Testis (tissue), 3 donors: ENCODE results near the gene CDKN1C. TPM values are rescaled to one million over a fixed set of nuclear protein-coding genes. Genes with fewer than 3 reads are reported as not detected.

Experiments used
- DNase-seq: peaks from one replicate; pipeline ENCODE4 v3.0.0-alpha.2; 2019
- H3K27ac ChIP-seq, 2 donors: fragments of 200-600 bp; sonication (generic); one replicate each; pipeline ENCODE4 v1.5.1; 2019
- H3K27me3 ChIP-seq: fragments of 200-600 bp; sonication (generic); one replicate; pipeline ENCODE4 v1.5.1; 2019
- H3K36me3 ChIP-seq: fragments of 200-600 bp; sonication (generic); one replicate; pipeline ENCODE4 v1.5.1; 2017; ENCODE audit warnings: low read depth; ENCODE audit errors: missing control alignments
- H3K4me1 ChIP-seq: fragments of 200-600 bp; sonication (generic); one replicate; pipeline ENCODE4 v1.5.1; 2019
- H3K4me3 ChIP-seq, 2 donors: fragments of 200-600 bp; sonication (generic); one replicate each; pipeline ENCODE4 v1.5.1; 2017 to 2019
- H3K9me3 ChIP-seq: fragments of 200-600 bp; sonication (generic); one replicate; pipeline ENCODE4 v1.5.1; 2017
- POLR2A ChIP-seq: fragments of 450-650 bp; IDR thresholded peaks from one replicate; pipeline ENCODE4 v1.6.1; 2017; ENCODE audit warnings: antibody characterized with exemption, mild to moderate bottlenecking, moderate library complexity
- WGBS, 2 donors: methylation state at CpG; one replicate each; pipeline ENCODE4 v1.1.5; 2018; 5-methylcytosine and 5-hydroxymethylcytosine counted together
- intact Hi-C: fragments of 100-400 bp; cut with DNase I; formaldehyde crosslinking; loops from one replicate; pipeline ENCODE4 v1.15.1; 2023; ENCODE audit warnings: low total_unique reads
- polyA plus RNA-seq: library from polyadenylated mRNA; stranded (reverse); fragments of 350-450 nt; fragmentation: Illumina TruSeq; extraction: RNeasy Lipid Tissue Mini Kit (QIAGEN cat#74804); gene quantifications from one replicate; pipeline ENCODE4 v1.2.3, GENCODE V29; 2014; ENCODE audit warnings: low read depth, low replicate concordance; ENCODE audit not compliant: insufficient read depth
- total RNA-seq, 2 donors: library from RNA; depleted of rRNA; stranded (reverse); fragments of >200 nt; gene quantifications; one replicate each; pipeline ENCODE4 v1.2.3, GENCODE V29; 2016
- TF ChIP-seq, protein P1 (sequence below), 3 experiments: fragments of 450-650 bp in 2 of 3; fragments of 200-600 bp in 1 of 3; sonication (generic) in 1 of 3; IDR thresholded peaks; one replicate each; pipeline ENCODE4 v1.5.1; 2016 to 2019; ENCODE audit warnings: antibody characterized with exemption in 3 of 3, mild to moderate bottlenecking in 2 of 3, moderate library complexity in 1 of 3

The CDKN1C gene
- total and polyA plus RNA-seq, 3 donors from 2014 or later: 15.2 to 34.9 (median 24.3) TPM

DNA sequence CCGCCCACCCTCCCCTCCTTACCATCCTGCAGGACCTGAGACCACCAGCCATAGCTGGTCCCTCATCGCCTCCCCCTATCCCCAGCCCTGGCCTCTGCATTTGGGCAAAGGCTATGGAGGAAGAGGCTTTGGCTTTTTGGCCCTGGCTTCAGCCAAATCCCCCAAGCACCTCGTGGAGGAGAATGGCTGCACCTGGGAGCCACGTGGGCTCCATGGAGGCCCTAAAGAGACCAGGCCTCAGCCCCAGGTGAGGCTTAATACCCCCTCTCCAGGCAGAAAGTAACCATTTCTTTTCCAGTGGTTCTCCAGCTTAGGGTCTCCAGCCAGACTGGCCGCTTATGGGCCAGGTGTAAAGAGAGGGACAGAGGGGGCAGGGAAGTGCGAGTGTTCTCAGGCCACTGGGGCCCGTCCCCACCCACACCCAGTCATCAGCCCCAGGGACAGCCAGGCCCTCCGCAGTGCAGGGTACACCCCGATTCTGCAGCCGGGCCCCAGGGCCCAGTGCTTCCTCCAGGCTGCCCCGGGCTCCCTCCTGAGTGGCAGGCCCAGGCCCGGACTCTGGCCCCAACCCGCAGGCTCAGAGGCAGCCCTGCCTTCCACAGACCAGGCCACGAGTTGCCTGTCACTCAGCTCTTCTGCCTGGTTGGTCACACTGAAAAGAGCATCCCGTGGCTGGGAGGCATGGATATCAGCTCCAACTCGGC is 26.4 kb downstream of the CDKN1C start:
- no peaks in the 10 kb centered on the region for H3K27me3 ChIP-seq
- WGBS, 2 donors: 70 to 88% methylated on average over 2 to 16 of the region's 16 CpGs
- no peak for DNase-seq

GRCh38 chr11:2857918-2858317 is 27.7 kb downstream of the CDKN1C start:
- H3K27me3 ChIP-seq: no peaks in the 10 kb centered on the region
- WGBS, 2 donors: 80 to 100% methylated on average over 1 to 18 of the region's 18 CpGs
- no peak overlapping the region for H3K4me3 ChIP-seq
- intact Hi-C loops: no loop called here
- H3K9me3 ChIP-seq: no peaks in the 10 kb centered on the region
- no peak for TF ChIP-seq POLR2A
- TF ChIP-seq, protein P1, sequence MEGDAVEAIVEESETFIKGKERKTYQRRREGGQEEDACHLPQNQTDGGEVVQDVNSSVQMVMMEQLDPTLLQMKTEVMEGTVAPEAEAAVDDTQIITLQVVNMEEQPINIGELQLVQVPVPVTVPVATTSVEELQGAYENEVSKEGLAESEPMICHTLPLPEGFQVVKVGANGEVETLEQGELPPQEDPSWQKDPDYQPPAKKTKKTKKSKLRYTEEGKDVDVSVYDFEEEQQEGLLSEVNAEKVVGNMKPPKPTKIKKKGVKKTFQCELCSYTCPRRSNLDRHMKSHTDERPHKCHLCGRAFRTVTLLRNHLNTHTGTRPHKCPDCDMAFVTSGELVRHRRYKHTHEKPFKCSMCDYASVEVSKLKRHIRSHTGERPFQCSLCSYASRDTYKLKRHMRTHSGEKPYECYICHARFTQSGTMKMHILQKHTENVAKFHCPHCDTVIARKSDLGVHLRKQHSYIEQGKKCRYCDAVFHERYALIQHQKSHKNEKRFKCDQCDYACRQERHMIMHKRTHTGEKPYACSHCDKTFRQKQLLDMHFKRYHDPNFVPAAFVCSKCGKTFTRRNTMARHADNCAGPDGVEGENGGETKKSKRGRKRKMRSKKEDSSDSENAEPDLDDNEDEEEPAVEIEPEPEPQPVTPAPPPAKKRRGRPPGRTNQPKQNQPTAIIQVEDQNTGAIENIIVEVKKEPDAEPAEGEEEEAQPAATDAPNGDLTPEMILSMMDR (IDR thresholded peaks at IDR 0.05): no peak
- H3K4me1 ChIP-seq: no peaks in the 10 kb centered on the region
- no peak overlapping the region for H3K27ac ChIP-seq
- no peak for DNase-seq
- H3K36me3 ChIP-seq: no peaks in the 10 kb centered on the region

More for the DNA sequence above, 26.4 kb downstream of the CDKN1C start:
- Histone ChIP-seq H3K9me3 (no peaks in the 10 kb centered on the region), H3K36me3 (no peaks in the 10 kb centered on the region), H3K27ac (no peak overlapping the region), H3K4me3 (no peak overlapping the region), H3K4me1 (no peaks in the 10 kb centered on the region)
- TF ChIP-seq, protein P1 (IDR thresholded peaks at IDR 0.05): no peak
- no peak for TF ChIP-seq POLR2A
- intact Hi-C loops: no loop called here

DNA sequence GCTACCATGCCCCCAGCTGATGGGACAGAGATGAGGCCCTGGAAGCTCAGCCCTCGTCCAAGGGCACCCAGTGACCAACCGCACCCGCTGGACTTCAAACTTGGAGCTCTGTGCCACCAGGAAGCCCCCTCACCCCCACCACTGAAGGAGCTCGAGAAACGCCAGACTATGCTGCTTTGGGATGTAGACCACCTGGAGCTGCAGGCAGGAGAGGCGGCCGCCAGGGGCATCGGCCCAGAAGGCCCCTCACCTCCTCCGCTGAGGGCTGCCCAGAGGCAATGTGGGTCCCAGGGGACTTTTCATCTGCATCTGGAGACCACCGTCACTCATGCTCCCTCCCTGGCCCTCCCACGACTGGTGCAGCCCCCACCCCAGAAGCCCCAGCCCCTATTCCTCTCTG is 28.3 kb downstream of the CDKN1C start:
- Histone ChIP-seq H3K9me3 (no peaks in the 10 kb centered on the region), H3K27me3 (no peaks in the 10 kb centered on the region), H3K27ac (no peak overlapping the region), H3K4me3 (no peak overlapping the region), H3K36me3 (no peaks in the 10 kb centered on the region), H3K4me1 (no peaks in the 10 kb centered on the region)
- intact Hi-C loops: no loop called here
- DNase-seq: no peak
- whole genome bisulfite sequencing, 2 donors: 89 to 95% methylated on average over 6 to 11 of the region's 11 CpGs
- TF ChIP-seq POLR2A: no peak
- TF ChIP-seq, protein P1 (IDR thresholded peaks at IDR 0.05): no peak

- H3K27ac ChIP-seq: no peak overlapping the region
- no peaks in the 10 kb centered on the region for H3K4me1 ChIP-seq
- no peaks in the 10 kb centered on the region for H3K27me3 ChIP-seq
- no peak overlapping the region for H3K4me3 ChIP-seq
- H3K36me3 ChIP-seq: no peaks in the 10 kb centered on the region
- TF ChIP-seq POLR2A: no peak
- TF ChIP-seq, protein P1 (IDR thresholded peaks at IDR 0.05): no peak
- 89 to 92% methylated on average over 6 to 8 of the region's 8 CpGs for WGBS, 2 donors
- intact Hi-C loops: no loop called here
- H3K9me3 ChIP-seq: no peaks in the 10 kb centered on the region
- no peak for DNase-seq
Observed at GRCh38 chr11:2855162-2855561, 30.4 kb downstream of the CDKN1C start.
